GM12865 (cell line): ENCODE data around the gene ADD3.

Source experiments
- DNase-seq: peaks from one replicate; pipeline ENCODE4 v3.0.0; 2010; ENCODE audit warnings: low read depth
- H3K4me3 ChIP-seq: 2 replicates; pipeline ENCODE4 v1.5.1; 2011; ENCODE audit warnings: mild to moderate bottlenecking, low read depth, low read length, control low read depth
- CTCF ChIP-seq: IDR thresholded peaks from 2 replicates; pipeline ENCODE4 v1.5.1; 2011; ENCODE audit warnings: low read length, control low read depth, low read depth, inconsistent platforms; ENCODE audit not compliant: insufficient read depth; ENCODE audit errors: missing control alignments

Gene ADD3

GRCh38 chr10:109963439-109963838 is 44.3 kb upstream of the ADD3 start:
- no peak for TF ChIP-seq CTCF
- DNase-seq, result no peak
- no peak overlapping the region for H3K4me3 ChIP-seq

GRCh38 chr10:109964318-109964717 is 43.5 kb upstream of the ADD3 start:
- no peak for DNase-seq
- H3K4me3 ChIP-seq, result no peak overlapping the region
- no peak for TF ChIP-seq CTCF

GRCh38 chr10:109966961-109967738 is 40.6 kb upstream of the ADD3 start:
- no peak overlapping the region for H3K4me3 ChIP-seq
- DNase-seq, result no peak
- no peak for TF ChIP-seq CTCF

GRCh38 chr10:109967739-109968088 is 40.1 kb upstream of the ADD3 start:
- no peak overlapping the region for H3K4me3 ChIP-seq
- DNase-seq, result no peak
- TF ChIP-seq CTCF, result no peak

GRCh38 chr10:109968953-109969759 is 38.6 kb upstream of the ADD3 start:
- H3K4me3 ChIP-seq, result no peak overlapping the region
- DNase-seq, result no peak
- TF ChIP-seq CTCF, result no peak

- H3K4me3 ChIP-seq, result no peak overlapping the region
- no peak for TF ChIP-seq CTCF
- no peak for DNase-seq
Measured at GRCh38 chr10:109969760-109970346, 37.9 kb upstream of the ADD3 start.
